ENCODE measurements around the gene ADAP1.

Gene ADAP1

DNA sequence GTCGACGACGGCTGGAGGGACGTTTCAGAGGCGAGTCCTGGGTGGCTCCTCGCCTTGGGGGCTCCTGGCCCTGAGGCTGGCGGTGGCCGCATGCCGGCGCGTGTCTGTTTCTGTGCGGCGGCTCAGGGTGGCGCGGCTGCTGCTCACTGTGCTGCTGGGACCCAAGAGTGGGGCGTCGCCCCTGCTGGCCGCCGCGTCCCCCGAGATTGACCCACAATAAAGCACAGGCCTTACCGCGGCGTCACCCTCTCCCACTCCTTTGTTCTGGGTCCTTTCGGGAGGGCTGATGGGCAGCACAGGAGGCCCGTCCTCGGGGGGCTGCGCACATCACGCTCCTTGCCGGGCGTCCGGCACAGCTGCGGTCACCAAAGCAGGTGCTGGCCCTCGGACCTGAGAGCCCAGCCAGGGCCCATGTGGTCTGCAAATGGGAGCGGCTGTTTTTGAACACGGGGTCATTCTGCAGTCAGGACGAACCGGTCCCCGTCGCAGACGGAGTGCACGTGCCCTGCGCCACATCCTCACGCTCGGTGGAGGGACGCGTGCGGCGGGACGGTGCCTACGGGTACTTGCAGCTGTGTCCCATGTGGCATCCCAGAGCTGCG is 58.9 kb downstream of the ADAP1 start:
- DNase-seq (ENCODE audit: low read depth in 2 of 2) = no peak

DNA sequence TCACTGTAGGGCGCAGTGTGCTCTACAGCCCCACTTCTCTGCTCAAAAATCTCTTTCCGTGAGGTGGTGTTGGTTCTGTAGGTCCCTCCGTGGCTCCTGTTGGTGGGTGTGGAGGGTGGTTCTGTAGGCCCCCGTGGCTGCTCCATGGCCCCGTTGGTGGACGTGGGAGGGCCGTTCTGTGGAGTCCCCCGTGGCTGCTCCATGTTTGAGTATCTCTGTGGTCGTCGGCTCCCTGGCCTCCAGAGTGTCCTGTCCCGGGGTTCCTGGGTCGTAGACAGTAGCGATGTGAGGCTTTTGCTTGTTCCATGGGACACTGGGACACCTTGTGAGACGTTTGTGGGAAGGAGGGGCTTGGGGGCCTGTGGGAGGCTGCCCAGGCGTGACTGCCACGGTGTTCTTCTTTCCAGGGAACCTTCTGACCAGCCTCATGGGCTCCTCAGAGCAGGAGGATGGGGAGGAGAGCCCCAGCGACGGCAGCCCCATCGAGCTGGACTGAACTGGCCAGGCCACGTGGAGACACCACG is 59.5 kb downstream of the ADAP1 start:
- no peak for DNase-seq (ENCODE audit: low read depth in 2 of 2)

DNA sequence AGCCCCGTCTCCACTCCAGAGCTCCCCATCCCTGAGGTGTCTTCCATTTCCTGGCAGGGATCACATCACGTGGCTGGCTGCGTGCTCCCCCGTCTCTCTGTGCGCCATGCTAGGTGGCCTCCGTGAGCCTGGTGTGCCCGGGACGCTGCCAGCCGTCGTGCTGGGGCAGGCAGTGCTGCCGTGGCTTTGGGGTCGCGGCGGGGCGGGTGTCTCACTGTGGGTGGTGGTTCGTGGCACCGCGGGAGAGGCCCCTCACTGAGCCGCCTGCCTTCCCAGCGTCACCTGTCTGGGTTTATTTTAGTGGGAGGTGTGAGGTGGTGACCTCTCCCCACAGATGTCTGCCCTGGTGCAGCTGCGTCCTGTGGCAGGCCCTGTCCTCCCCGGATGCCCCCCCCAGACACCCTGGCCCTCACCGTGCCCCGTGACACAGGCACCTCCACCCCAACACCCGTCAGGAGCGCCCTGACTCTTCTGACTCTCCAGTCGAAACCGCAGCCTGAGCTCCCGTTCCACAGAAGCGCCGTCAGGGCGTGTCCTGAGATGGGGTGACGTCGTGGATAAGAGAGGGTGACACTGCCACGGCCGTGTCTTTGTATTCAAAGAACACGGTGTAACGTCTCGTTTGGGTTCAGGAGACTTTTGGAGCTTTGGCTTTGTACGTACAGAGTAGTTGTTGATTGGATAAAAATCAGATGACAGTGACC is 60.2 kb downstream of the ADAP1 start:
- no peak for DNase-seq (ENCODE audit: low read depth in 2 of 2)

DNA sequence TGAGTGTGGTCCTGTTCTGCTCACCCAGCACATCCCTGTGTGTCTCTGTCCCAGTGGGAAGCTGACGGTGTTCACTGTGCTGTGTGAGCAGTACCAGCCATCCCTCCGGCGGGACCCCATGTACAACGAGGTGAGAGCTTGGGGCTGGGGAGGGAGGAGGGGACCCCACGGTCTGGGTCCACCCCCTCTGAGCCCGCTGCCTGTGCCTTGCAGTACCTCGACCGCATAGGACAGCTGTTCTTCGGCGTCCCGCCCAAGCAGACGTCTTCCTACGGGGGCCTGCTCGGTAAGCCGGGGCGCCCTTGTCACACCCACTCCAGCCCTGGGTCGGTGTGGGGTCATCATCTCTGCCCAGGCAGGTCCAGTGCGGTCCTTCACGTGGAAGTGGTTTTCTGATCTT is 60.8 kb downstream of the ADAP1 start:
- DNase-seq (ENCODE audit: low read depth in 2 of 2) = no peak

DNA sequence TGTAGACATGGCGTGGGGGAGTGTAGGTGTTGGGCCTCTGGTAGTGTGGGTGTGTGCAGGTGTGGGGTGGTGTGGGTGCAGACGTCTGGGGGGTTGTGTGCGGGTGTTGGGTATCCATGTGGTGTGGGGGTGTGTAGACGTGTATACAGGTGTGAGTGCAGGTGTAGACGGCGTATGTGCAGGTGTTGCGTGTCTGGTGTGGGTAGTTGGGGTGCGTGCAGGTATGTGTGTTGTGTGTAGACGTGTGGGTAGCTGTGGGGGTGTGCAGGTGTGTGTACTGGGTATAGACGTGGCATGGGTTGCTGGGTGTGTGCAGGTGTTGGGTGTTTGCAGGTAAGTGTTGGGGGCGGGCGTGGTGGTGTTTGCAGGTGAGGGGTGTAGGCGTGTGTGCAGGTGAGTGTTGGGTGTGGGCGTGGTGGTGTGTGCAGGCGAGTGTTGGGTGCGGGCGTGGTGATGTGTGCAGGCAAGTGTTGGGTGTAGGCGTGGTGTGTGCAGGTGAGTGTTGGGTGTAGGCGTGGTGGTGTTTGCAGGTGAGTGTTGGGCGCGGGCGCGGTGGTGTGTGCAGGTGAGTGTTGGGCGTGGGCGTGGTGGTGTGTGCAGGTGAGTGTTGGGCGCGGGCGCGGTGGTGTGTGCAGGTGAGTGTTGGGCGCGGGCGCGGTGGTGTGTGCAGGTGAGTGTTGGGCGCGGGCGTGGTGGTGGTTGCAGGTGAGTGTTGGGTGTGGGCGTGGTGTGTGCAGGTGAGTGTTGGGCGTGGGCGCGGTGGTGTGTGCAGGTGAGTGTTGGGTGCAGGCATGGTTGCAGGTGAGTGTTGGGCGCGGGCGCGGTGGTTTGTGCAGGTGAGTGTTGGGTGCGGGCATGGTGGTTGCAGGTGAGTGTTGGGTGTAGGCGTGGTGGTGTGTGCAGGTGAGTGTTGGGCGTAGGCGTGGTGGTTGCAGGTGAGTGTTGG is 61.6 kb downstream of the ADAP1 start:
- no peak for DNase-seq (ENCODE audit: low read depth in 2 of 2)

DNA sequence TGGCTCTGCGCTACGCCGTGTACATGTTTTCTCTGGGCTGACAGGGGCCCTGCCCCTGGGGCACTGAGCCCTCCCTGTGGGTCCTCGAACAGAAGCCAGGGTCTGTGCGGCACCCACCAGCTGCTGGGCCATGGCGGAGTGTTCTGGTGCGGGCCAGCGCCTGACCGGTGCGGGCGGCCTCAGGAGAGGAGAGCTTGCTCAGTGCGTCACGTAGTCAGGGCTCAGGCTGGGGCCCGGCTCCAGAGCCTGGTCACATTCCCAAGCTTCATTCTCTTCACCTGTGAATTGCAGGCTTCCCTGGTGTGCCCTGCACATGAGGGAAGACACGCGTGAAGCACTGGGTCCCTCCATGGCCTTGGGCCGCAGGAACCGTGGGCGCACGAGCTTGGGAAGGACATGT is 62.7 kb downstream of the ADAP1 start:
- DNase-seq (ENCODE audit: low read depth in 2 of 2) = no peak

DNA sequence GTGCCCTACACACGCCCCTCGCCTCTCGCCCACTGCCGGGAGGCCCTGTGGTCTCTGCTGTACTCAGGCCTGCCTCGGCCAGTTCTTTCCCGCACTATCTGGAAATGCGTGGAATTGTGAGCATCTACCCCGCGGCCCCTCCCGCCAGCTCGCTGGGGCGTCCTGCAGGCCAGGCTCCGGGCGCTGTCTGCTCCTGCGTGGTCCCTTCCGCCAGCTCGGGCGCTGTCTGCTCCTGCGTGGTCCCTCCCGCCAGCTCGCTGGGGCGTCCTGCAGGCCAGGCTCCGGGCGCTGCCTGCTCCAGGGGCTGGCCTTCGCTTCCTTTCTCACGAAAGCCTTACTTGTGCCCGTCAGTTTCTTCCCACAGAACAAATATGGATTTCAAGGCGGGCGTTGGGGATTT is 63.2 kb downstream of the ADAP1 start:
- no peak for DNase-seq (ENCODE audit: low read depth in 2 of 2)

DNA sequence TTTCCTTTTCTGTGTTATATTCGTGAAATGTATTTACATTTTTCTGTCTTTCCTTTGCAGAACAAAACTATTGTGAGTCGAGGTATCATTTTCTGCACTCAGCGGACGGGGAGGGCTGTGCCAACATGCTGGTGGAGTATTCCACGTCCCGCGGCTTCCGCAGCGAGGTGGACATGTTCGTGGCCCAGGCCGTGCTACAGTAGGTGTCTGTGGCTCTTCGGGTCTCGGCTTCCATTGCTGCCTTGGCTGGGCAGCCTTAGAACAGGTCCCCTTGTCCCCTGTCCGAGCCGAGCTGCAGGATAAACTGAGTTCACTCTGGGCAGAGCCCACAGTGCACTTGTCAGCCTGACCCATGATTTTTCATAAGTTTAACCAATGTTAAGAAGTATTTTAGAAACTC is 63.6 kb downstream of the ADAP1 start:
- DNase-seq (ENCODE audit: low read depth in 2 of 2) = no peak

DNA sequence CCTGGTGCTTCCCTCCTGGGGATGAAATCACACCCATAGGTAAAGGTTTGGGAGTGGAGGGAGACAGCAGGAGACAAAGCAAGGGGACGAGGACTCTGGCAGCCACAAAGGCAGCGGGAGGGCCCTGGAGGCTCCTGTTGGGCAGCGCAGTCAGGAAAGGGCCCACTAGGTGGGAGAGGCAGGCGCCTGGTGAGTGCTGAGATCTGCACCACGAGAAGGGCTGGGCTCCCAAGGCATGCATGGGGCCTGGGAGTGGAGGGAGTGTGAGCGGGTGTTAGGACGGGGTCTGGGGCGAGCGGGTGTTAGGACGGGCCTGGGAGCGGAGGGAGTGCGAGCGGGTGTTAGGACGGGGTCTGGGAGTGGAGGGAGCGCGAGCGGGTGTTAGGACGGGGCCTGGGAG is 65.1 kb downstream of the ADAP1 start:
- DNase-seq (ENCODE audit: low read depth in 2 of 2) = no peak

DNA sequence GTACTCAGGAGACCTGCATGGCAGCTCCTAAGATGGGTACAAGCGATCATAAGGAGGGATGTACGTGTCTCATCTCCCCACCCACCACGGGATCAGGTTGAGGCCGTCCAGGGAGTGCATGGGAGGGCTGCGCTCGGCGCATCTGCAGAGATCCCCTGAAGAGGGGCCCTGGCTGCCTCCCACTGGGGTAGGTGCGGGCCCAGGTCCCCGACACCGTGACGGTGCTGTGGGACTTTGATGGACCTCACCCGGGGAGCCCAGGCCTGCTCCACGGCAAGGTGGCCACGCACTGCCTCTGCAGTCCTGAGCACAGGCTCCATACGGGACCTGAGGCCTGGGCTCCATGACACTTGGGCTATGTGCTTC is 65.5 kb downstream of the ADAP1 start:
- no peak for DNase-seq (ENCODE audit: low read depth in 2 of 2)

DNA sequence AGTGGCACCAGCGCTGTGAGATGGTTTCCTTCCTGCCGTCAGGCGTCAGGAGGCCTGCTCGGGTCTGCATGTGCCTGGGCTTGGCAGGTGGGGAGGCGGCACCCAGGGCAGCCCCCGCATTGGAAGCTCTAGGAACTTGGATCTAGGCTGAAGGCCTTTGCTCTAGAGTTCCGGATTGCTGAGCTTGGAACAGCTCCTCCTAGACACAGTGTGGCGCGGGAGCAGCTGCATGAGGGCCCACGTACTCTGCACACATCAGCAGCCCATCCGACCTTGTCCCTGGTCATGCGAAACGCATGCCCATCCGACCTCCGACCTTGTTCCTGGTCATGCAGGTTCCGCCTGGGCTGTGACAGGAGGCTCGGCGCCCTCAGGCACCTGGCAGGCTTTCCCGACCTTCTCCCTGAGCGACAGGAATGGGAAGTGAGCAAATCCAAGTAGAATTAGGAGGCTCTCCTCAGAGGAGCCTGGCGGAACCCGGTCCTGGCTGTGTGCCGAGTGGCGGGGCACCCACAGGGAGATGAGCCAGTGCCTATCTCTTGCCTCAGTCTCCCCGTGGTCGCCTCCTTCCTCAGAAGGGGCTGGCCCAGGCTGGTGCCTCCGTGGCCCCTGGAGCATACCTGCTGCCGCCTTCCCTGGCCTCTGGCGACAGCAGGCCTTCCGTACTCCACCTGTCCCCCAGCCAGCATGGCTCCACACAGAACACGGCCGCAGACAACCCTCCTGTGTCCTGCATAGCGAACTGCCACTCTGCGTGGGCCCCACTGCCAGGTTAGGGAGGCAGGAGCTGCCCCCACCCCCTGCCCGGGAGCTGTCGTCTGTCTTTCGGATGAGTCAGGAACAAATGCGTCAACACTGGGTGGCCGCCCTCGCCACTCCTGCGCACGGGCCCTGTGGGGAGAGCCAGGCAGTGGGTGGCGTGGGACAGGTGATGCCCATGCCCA is 66.1 kb downstream of the ADAP1 start:
- no peak for DNase-seq (ENCODE audit: low read depth in 2 of 2)

DNA sequence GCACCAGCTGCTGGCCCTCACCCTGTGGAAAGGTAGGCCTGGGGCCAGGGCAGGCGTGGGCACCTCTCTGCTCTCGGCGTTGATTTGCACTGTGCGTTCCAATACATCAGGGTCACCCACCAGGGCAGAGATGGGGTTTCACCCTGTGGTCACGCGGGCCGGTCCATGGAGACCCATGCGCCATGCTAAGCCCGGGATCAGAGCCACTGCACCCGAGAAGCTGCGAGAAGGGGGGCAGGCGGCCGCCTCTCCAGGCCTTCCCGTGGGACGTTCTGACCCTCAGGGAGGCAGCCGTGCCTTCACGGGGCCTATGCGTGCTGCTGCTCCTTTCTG is 67.0 kb downstream of the ADAP1 start:
- DNase-seq (ENCODE audit: low read depth in 2 of 2) = no peak

DNA sequence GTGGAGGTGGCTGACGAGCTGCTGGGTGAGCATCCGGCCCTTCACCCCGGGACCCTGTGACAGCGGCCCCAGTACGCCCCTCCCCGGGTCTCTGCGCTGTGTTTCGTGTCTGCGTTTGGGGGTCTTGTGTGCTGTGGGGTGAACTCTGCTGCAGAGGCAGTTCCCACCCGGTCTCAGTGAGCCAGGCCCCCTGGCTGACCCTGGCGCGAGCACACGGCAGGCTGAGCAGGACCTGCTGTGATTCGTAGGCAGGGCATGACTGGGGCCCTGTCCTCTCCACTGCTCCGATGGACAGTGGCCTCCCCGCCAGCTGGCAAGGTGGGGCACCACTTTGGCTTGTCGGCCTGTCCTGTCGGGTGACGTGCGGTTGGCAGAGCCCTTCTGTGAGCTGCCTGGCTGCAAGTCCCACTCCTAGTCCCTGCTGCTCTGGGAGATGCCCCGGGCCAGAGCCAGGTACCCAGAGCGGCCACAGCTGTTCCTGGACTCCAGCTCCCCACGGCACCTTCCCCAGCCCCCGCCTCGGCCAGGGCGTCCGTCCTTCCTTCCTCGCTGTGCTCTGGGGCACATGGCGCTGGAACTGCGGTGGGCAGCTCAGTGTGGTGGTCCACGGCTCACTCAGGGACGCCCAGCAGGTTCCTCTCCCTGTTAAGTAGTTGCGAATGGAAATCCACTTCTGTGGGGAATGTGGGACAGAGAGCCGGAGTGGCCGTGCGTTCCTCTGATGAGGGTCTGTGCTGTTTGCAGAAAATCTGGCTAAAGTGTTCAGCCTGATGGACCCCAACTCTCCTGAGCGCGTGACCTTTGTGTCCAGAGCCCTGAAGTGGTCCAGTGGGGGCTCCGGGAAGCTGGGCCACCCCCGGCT is 67.6 kb downstream of the ADAP1 start:
- no peak for DNase-seq (ENCODE audit: low read depth in 2 of 2)

DNA sequence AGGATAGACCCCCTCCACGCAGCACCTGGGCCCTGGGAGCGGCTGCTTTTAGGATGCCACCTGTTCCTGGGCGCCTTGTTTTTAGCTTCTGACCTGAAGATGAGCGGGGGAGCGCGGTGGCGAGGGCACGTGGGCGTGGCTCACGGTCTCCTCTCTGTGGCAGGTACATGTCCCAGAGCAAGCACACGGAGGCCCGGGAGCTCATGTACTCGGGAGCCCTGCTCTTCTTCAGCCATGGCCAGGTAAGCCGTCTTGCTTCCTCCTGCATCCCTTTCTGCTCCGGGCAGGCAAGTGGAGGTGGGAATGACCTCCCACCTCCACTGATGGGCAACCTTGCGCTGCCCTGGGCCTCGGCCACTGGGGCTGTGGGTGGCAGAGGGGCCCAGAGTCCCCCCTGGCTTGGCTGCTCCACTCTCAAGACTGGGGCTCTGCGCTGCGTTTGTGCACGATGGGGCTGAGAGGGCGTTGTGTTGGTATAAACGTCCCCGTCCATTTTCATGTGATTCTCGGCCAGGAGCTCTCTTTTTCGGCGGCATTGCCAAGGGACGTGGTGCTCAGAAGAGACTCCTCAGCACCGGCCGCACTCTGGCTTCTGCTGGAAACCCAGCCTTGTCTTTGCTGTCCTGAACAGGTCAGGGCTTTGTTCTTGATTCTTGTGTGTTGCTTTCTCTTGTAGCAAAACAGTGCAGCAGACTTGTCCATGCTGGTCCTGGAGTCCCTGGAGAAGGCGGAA is 68.4 kb downstream of the ADAP1 start:
- no peak for DNase-seq (ENCODE audit: low read depth in 2 of 2)

DNA sequence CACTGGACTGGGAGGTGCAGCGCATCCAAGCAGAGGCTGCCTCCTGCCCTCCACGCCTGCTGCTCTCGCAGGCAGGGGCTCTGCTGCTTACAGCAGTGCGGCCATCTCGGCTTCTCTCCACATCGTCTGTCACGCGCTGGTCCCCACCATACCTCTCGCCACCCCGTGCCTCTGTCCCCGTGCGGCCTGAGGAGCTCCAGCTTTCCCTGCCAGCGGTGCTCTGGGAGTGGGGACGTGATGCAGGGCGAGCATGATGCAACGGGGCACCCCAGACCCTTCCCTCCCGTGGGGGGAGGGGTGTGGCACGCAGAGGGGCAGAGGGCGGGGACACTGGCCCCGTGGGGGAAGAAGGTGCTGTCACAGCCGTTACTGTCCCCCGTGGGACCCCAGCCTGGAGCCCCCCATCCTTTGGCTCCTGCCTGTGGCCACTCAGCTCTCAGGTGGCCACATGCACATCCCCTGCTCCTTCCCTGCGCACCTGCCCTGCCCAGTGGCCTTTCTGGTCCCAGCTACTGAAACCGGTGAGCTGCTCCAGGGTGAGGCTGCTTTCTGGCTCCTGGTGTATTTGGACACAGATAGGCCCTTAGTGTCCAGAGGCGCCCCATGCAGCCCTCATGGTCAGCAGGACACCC is 69.1 kb downstream of the ADAP1 start:
- DNase-seq (ENCODE audit: low read depth in 2 of 2) = no peak

DNA sequence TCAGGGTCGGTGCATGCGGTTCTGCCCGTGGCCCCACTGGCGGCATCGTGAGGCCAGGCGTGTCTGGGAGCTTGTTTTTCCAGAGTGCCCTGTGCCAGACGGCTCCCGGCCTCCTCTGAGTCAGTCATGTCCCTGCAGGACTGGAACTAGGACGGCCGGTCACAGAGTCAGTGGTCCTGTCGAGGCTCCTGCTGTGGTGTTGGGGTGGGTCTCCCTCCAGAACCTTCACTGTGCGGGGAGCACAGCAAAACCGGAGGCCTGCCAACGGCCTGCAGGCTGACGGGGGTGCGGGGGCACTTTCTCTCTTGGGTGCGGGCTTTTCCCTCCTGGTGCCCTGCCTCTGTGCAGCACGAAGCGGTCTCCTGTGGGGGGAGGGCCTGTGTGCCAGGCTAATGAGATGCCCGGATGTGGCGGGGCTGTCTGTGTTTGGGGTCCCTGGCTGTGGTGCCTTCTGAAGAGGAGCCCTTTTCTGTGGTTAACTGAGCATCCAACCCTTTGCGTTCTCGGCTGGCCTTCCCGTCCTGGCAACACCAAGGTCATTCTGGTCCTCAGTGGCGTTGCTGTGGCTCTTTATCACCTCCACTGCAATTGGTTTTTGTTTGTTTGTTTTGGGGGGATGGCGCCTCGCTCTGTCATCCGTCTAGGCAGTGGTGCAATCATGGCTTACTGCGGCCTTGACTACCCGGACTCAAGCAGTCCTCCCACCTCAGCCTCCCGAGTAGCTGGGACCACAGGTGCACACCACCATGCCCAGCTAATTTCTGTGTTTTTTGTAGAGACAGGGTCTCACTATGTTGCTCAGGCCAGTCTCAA is 70.1 kb downstream of the ADAP1 start:
- DNase-seq (ENCODE audit: low read depth in 2 of 2) = no peak

DNA sequence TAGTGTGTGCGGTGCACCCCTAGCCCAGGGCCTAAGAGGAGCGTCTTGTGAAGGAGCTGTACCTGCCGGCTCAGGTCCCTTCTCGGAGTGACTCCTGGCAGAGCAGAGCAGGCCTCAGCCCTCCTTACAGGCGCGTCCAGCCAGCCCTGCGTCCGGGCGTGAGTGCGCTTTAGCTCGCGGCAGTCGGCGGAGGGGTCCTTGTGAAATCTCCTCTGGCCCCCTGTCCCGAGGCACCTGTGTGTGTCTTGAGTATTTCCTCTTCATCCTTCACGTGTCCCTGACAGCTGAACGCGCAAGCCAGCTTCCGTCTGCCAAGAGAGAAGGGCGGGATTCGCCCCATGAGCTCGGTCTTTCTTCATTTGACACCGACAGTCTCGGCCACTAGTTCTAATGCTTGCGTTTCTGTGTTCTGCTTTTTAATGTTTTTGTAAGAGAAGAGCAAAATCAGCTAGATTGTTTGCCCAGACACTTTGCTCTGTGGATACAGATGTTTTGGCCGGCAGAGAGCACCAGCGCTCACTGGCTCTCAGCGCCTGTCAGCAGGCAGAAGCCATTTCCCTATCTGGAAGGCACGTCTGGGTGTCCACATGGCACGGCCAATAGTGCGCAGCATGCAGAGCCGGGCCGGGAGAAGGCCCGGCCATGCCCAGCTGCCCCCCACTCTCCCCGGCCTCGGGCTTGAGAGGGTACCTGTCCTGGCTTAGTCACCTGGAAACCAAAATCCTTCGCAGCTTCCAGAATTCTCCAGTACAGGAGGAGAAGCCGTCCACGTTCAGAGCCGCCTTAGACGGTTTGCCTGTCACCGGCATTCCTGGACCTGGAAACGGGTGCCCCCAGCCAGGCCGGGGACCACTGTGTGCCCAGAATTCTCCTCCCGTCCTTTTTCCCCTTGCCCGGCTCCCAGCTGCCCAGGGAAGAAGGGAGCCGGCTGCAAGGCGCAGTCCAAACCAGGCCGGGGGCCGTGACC is 71.1 kb downstream of the ADAP1 start:
- no peak for DNase-seq (ENCODE audit: low read depth in 2 of 2)
